ENCODE data around the gene TRAFD1. TPM values are rescaled to one million over a fixed set of nuclear protein-coding genes. Genes with fewer than 3 reads are reported as not detected.

The TRAFD1 gene
- total and polyA plus RNA-seq, 2 experiments from 2014 or later: 17.4 to 30.4 TPM

DNA sequence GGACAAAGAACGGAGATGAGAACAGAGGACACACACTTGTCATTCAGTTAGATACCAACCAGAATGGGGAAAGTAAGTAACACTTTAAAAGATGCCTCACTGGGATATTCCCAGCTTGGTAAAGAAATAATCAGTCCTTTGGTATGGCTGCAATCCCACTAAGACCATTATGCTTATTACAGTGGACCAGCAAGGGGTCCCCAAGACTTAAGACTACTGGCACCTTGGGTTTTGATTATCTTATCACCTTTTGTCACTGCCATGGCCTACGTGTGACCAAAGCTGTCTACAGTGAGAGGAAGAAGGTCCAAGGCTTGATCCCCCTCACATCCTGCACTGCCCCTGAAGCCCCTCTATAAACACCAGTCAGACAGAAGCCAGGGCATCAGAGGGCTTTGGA lies 65.8 kb downstream of the TRAFD1 start:
- TF ChIP-seq, protein P1, sequence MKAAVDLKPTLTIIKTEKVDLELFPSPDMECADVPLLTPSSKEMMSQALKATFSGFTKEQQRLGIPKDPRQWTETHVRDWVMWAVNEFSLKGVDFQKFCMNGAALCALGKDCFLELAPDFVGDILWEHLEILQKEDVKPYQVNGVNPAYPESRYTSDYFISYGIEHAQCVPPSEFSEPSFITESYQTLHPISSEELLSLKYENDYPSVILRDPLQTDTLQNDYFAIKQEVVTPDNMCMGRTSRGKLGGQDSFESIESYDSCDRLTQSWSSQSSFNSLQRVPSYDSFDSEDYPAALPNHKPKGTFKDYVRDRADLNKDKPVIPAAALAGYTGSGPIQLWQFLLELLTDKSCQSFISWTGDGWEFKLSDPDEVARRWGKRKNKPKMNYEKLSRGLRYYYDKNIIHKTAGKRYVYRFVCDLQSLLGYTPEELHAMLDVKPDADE (IDR thresholded peaks at IDR 0.05): no peak
- TF ChIP-seq ZNF331 (CRISPR knock-in tag; IDR thresholded peaks at IDR 0.05; ENCODE audit: low read depth) (no peak), EZH2phosphoT487 (IDR thresholded peaks at IDR 0.05; ENCODE audit: unreplicated experiment) (no peak), EZH2 (IDR thresholded peaks at IDR 0.05; ENCODE audit: low read depth, unreplicated experiment) (no peak), POLR2AphosphoS5 (IDR thresholded peaks at IDR 0.05; ENCODE audit: low read depth) (no peak), CREB1 (CRISPR knock-in tag; IDR thresholded peaks at IDR 0.05; ENCODE audit: low read depth) (no peak), STAT1 (IDR thresholded peaks at IDR 0.05; ENCODE audit: unreplicated experiment) (no peak), NANOG (IDR thresholded peaks at IDR 0.05; ENCODE audit: borderline replicate concordance) (no peak), ZNF114 (CRISPR knock-in tag; IDR thresholded peaks at IDR 0.05) (no peak), JUNB (IDR thresholded peaks at IDR 0.05; ENCODE audit: unreplicated experiment) (no peak)
- TF ChIP-seq, protein P2, sequence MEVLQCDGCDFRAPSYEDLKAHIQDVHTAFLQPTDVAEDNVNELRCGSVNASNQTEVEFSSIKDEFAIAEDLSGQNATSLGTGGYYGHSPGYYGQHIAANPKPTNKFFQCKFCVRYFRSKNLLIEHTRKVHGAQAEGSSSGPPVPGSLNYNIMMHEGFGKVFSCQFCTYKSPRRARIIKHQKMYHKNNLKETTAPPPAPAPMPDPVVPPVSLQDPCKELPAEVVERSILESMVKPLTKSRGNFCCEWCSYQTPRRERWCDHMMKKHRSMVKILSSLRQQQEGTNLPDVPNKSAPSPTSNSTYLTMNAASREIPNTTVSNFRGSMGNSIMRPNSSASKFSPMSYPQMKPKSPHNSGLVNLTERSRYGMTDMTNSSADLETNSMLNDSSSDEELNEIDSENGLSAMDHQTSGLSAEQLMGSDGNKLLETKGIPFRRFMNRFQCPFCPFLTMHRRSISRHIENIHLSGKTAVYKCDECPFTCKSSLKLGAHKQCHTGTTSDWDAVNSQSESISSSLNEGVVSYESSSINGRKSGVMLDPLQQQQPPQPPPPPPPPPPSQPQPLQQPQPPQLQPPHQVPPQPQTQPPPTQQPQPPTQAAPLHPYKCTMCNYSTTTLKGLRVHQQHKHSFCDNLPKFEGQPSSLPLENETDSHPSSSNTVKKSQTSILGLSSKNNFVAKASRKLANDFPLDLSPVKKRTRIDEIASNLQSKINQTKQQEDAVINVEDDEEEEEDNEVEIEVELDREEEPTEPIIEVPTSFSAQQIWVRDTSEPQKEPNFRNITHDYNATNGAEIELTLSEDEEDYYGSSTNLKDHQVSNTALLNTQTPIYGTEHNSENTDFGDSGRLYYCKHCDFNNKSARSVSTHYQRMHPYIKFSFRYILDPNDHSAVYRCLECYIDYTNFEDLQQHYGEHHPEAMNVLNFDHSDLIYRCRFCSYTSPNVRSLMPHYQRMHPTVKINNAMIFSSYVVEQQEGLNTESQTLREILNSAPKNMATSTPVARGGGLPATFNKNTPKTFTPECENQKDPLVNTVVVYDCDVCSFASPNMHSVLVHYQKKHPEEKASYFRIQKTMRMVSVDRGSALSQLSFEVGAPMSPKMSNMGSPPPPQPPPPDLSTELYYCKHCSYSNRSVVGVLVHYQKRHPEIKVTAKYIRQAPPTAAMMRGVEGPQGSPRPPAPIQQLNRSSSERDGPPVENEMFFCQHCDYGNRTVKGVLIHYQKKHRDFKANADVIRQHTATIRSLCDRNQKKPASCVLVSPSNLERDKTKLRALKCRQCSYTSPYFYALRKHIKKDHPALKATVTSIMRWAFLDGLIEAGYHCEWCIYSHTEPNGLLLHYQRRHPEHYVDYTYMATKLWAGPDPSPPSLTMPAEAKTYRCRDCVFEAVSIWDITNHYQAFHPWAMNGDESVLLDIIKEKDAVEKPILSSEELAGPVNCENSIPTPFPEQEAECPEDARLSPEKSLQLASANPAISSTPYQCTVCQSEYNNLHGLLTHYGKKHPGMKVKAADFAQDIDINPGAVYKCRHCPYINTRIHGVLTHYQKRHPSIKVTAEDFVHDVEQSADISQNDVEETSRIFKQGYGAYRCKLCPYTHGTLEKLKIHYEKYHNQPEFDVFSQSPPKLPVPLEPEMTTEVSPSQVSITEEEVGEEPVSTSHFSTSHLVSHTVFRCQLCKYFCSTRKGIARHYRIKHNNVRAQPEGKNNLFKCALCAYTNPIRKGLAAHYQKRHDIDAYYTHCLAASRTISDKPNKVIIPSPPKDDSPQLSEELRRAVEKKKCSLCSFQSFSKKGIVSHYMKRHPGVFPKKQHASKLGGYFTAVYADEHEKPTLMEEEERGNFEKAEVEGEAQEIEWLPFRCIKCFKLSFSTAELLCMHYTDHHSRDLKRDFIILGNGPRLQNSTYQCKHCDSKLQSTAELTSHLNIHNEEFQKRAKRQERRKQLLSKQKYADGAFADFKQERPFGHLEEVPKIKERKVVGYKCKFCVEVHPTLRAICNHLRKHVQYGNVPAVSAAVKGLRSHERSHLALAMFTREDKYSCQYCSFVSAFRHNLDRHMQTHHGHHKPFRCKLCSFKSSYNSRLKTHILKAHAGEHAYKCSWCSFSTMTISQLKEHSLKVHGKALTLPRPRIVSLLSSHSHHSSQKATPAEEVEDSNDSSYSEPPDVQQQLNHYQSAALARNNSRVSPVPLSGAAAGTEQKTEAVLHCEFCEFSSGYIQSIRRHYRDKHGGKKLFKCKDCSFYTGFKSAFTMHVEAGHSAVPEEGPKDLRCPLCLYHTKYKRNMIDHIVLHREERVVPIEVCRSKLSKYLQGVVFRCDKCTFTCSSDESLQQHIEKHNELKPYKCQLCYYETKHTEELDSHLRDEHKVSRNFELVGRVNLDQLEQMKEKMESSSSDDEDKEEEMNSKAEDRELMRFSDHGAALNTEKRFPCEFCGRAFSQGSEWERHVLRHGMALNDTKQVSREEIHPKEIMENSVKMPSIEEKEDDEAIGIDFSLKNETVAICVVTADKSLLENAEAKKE (CRISPR knock-in tag; IDR thresholded peaks at IDR 0.05): no peak
- TF ChIP-seq, protein P3, sequence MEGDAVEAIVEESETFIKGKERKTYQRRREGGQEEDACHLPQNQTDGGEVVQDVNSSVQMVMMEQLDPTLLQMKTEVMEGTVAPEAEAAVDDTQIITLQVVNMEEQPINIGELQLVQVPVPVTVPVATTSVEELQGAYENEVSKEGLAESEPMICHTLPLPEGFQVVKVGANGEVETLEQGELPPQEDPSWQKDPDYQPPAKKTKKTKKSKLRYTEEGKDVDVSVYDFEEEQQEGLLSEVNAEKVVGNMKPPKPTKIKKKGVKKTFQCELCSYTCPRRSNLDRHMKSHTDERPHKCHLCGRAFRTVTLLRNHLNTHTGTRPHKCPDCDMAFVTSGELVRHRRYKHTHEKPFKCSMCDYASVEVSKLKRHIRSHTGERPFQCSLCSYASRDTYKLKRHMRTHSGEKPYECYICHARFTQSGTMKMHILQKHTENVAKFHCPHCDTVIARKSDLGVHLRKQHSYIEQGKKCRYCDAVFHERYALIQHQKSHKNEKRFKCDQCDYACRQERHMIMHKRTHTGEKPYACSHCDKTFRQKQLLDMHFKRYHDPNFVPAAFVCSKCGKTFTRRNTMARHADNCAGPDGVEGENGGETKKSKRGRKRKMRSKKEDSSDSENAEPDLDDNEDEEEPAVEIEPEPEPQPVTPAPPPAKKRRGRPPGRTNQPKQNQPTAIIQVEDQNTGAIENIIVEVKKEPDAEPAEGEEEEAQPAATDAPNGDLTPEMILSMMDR (conservative IDR thresholded peaks at IDR 0.05; ENCODE audit: low read depth in 2 of 2): no peak
- TF ChIP-seq, protein P4, sequence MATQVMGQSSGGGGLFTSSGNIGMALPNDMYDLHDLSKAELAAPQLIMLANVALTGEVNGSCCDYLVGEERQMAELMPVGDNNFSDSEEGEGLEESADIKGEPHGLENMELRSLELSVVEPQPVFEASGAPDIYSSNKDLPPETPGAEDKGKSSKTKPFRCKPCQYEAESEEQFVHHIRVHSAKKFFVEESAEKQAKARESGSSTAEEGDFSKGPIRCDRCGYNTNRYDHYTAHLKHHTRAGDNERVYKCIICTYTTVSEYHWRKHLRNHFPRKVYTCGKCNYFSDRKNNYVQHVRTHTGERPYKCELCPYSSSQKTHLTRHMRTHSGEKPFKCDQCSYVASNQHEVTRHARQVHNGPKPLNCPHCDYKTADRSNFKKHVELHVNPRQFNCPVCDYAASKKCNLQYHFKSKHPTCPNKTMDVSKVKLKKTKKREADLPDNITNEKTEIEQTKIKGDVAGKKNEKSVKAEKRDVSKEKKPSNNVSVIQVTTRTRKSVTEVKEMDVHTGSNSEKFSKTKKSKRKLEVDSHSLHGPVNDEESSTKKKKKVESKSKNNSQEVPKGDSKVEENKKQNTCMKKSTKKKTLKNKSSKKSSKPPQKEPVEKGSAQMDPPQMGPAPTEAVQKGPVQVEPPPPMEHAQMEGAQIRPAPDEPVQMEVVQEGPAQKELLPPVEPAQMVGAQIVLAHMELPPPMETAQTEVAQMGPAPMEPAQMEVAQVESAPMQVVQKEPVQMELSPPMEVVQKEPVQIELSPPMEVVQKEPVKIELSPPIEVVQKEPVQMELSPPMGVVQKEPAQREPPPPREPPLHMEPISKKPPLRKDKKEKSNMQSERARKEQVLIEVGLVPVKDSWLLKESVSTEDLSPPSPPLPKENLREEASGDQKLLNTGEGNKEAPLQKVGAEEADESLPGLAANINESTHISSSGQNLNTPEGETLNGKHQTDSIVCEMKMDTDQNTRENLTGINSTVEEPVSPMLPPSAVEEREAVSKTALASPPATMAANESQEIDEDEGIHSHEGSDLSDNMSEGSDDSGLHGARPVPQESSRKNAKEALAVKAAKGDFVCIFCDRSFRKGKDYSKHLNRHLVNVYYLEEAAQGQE (IDR thresholded peaks at IDR 0.05; ENCODE audit: unreplicated experiment): no peak
- H3K36me3 ChIP-seq (ENCODE audit: insufficient read depth): peaks cover 10% of the 10 kb centered on the region; the same call in 1 of the 2 replicates
- Mint-ChIP-seq H3K4me3 (no peak overlapping the region), H3K27me3 (ENCODE audit: insufficient read depth, low read depth, poor library complexity) (peaks cover 2% of the 10 kb centered on the region), H3K27ac (no peak overlapping the region), H3K36me3 (ENCODE audit: low read depth) (peaks cover 34% of the 10 kb centered on the region), H3K4me1 (peaks cover 5% of the 10 kb centered on the region; the same call in 2 of the 3 replicates), H3K9me3 (no peaks in the 10 kb centered on the region)
- H2AFZ ChIP-seq: no peak overlapping the region
- 0 out of 2 replicates have a peak, but pooled peaks cover 4% of the 10 kb centered on the region for H4K20me1 ChIP-seq (replicated peaks; ENCODE audit: insufficient read depth)
- no peaks in the 10 kb centered on the region for H3K4me1 ChIP-seq (ENCODE audit: insufficient read depth)
- H3K9me2 ChIP-seq (ENCODE audit: insufficient read depth): no peaks in the 10 kb centered on the region
- no peaks in the 10 kb centered on the region for H3F3A ChIP-seq (replicated peaks; ENCODE audit: low read depth)
- no peak overlapping the region for H3K4me3 ChIP-seq
- no peak for DNase-seq (ENCODE audit: low spot score)
- no peaks in the 10 kb centered on the region for H3K27me3 ChIP-seq (ENCODE audit: insufficient read depth)
- H3K4me2 ChIP-seq: no peak overlapping the region
- H3K27ac ChIP-seq (ENCODE audit: low read depth): no peak overlapping the region
- no peak for ATAC-seq
- H3K79me2 ChIP-seq (replicated peaks; ENCODE audit: insufficient read depth): no peaks in the 10 kb centered on the region
